NB4 (cell line): Measurements from ENCODE around the gene LRG1.

Experiments used
- MYC ChIP-seq: IDR thresholded peaks from 2 replicates; pipeline ENCODE4 v1.6.1; 2011; ENCODE audit warnings: low read depth, low read length
- POLR2A ChIP-seq: IDR thresholded peaks from 2 replicates; pipeline ENCODE4 v1.6.1; 2011; ENCODE audit warnings: mild to moderate bottlenecking; ENCODE audit not compliant: insufficient read length; ENCODE audit errors: extremely low read depth
- TF ChIP-seq, protein P1 (sequence below): IDR thresholded peaks from one replicate; pipeline ENCODE4 v1.5.1; 2012; ENCODE audit warnings: low read depth, low read length
- TF ChIP-seq, protein P2 (sequence below): IDR thresholded peaks from 2 replicates; pipeline ENCODE4 v1.6.1; 2011; ENCODE audit warnings: low read depth, low read length

- TF ChIP-seq POLR2A (no peak), MYC (no peak)
- TF ChIP-seq, protein P1, sequence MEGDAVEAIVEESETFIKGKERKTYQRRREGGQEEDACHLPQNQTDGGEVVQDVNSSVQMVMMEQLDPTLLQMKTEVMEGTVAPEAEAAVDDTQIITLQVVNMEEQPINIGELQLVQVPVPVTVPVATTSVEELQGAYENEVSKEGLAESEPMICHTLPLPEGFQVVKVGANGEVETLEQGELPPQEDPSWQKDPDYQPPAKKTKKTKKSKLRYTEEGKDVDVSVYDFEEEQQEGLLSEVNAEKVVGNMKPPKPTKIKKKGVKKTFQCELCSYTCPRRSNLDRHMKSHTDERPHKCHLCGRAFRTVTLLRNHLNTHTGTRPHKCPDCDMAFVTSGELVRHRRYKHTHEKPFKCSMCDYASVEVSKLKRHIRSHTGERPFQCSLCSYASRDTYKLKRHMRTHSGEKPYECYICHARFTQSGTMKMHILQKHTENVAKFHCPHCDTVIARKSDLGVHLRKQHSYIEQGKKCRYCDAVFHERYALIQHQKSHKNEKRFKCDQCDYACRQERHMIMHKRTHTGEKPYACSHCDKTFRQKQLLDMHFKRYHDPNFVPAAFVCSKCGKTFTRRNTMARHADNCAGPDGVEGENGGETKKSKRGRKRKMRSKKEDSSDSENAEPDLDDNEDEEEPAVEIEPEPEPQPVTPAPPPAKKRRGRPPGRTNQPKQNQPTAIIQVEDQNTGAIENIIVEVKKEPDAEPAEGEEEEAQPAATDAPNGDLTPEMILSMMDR = no peak
- TF ChIP-seq, protein P2, sequence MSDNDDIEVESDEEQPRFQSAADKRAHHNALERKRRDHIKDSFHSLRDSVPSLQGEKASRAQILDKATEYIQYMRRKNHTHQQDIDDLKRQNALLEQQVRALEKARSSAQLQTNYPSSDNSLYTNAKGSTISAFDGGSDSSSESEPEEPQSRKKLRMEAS = no peak
These were observed 27.8 kb downstream of the LRG1 start for GRCh38 chr19:4512070-4512469.
